Vagina (tissue), 2 donors: ENCODE measurements around the gene HDAC7. TPM values are rescaled to one million over a fixed set of nuclear protein-coding genes. Genes with fewer than 3 reads are reported as not detected.

Experiments used
- DNase-seq, 2 donors: peaks; one replicate each; pipeline ENCODE4 v3.0.0-alpha.2; 2017; ENCODE audit errors: extremely low spot score in 2 of 2
- H3K27ac ChIP-seq: fragments of 200-600 bp; sonication (generic); one replicate; pipeline ENCODE4 v1.5.1; 2019
- H3K27me3 ChIP-seq: fragments of 200-600 bp; sonication (generic); one replicate; pipeline ENCODE4 v1.5.1; 2019
- H3K36me3 ChIP-seq, 2 donors: fragments of 200-600 bp; sonication (generic); one replicate each; pipeline ENCODE4 v1.5.1; 2017 to 2019
- H3K4me1 ChIP-seq: fragments of 200-600 bp; sonication (generic); one replicate; pipeline ENCODE4 v1.5.1; 2019
- H3K4me3 ChIP-seq, 2 donors: fragments of 200-600 bp; sonication (generic); 1 replicate in 1 of 2; 2 replicates in 1 of 2; pipeline ENCODE4 v1.5.1; 2016 to 2019
- H3K9me3 ChIP-seq: fragments of 200-600 bp; sonication (generic); one replicate; pipeline ENCODE4 v1.5.1; 2019
- CTCF ChIP-seq, 3 experiments: fragments of 450-650 bp in 2 of 3; fragments of 200-600 bp in 1 of 3; sonication (generic) in 1 of 3; IDR thresholded peaks; one replicate each; pipeline ENCODE4 v1.5.1; 2017 to 2019; ENCODE audit warnings: antibody characterized with exemption in 3 of 3, mild to moderate bottlenecking in 2 of 3, moderate library complexity in 2 of 3
- POLR2A ChIP-seq, 2 donors: fragments of 450-650 bp; IDR thresholded peaks; one replicate each; pipeline ENCODE4 v1.6.1; 2017; ENCODE audit warnings: antibody characterized with exemption in 2 of 2, mild to moderate bottlenecking in 2 of 2, moderate library complexity in 2 of 2
- POLR2AphosphoS5 ChIP-seq, 2 donors: sonication (generic); formaldehyde crosslinking; IDR thresholded peaks; one replicate each; pipeline ENCODE4 v1.9.0; 2017; ENCODE audit warnings: antibody characterized with exemption in 2 of 2, mild to moderate bottlenecking in 2 of 2, low read depth in 1 of 2; ENCODE audit not compliant: insufficient read depth in 1 of 2
- intact Hi-C: fragments of 100-400 bp; cut with DNase I; formaldehyde crosslinking; loops from one replicate; pipeline ENCODE4 v1.15.1; 2023
- total RNA-seq: library from RNA; depleted of rRNA; stranded (reverse); fragments of >200 nt; gene quantifications from one replicate; pipeline ENCODE4 v1.2.3, GENCODE V29; 2016

Gene HDAC7
- total RNA-seq, 1 donor from 2014 or later, result 67.0 TPM

DNA sequence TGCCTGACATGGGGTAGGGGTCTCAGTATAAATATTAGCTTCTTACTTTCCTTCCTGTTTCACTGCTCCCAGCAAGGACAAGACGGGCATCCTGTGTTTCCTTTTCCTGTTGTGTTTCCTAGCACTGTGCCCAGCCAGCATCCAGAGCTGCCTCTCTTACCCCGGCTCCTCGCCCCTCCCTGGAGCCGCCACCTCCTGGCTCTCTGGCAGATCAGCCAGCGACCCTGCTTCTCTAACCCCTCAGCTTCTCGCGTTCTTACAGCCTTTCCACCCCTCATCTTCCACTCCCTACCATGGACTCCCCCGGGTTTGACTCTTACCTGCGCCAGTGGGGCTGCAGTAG lies 17.8 kb downstream of the HDAC7 start:
- Histone ChIP-seq H3K4me3 (no peak overlapping the region), H3K4me1 (peaks cover 81% of the 10 kb centered on the region)
- intact Hi-C loops, result loop anchor here (5.0 kb wide), 1 partner anchor 35 kb away; no protein-coding TSS in a partner anchor

DNA sequence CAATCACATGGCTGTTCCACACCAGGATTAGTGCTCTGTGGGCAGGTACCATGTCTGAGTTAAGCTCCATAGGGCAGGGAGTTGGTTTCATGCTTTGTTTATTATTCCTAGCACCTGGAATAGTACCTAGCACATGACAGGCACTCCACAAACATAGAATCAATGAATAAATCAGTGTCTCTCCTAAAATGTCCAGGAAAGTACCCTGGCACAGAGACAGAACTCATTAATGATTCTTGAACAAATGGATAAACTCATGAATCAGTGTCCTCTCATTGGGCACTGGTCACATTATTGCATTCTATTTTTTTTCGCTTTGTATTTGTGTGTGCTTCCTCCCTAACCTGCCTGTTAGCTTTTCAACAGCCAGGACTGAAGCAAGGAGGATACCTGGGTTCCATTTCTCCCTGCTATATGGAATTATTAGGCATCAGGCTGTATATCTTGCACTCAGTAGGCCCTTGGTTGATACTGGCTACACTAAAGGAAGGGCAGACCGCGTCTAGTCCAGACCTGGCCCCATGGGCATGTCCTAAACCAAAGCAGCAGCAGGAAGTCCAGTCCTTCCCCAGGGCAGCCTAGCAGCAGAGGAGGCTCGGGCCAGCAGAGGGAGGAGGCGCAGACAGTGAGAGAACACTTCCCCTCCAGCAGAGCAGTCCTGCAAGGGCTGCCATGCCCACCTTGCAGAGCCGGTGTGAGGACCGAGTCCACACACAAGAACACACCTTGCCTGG lies 18.4 kb downstream of the HDAC7 start:
- Histone ChIP-seq H3K9me3 (no peaks in the 10 kb centered on the region), H3K4me1 (peaks cover 75% of the 10 kb centered on the region), H3K27ac (peak overlapping the region; percentile 74), H3K36me3 (peaks cover 0 to 24% of the 10 kb centered on the region in 2 donors), H3K27me3 (no peaks in the 10 kb centered on the region), H3K4me3 (no peak overlapping the region)
- no peak for TF ChIP-seq POLR2A (IDR thresholded peaks at IDR 0.05)
- no peak for TF ChIP-seq POLR2AphosphoS5 (IDR thresholded peaks at IDR 0.05; ENCODE audit: insufficient read depth in 1 of 2, low read depth in 1 of 2)
- TF ChIP-seq CTCF (IDR thresholded peaks at IDR 0.05), result peak in 1 of 3 experiments; percentile 15
- no peak for DNase-seq
- intact Hi-C loops, result loop anchor here (5.0 kb wide), 1 partner anchor 36 kb away; no protein-coding TSS in a partner anchor

More for the DNA sequence above, 17.8 kb downstream of the HDAC7 start:
- no peaks in the 10 kb centered on the region for H3K27me3 ChIP-seq
- no peak for TF ChIP-seq POLR2A (IDR thresholded peaks at IDR 0.05)
- TF ChIP-seq POLR2AphosphoS5 (IDR thresholded peaks at IDR 0.05; ENCODE audit: insufficient read depth in 1 of 2, low read depth in 1 of 2), result no peak
- no peak for TF ChIP-seq CTCF (IDR thresholded peaks at IDR 0.05)
- peak overlapping the region; percentile 74 for H3K27ac ChIP-seq
- H3K36me3 ChIP-seq, result peaks cover 0 to 18% of the 10 kb centered on the region in 2 donors
- no peak for DNase-seq
- no peaks in the 10 kb centered on the region for H3K9me3 ChIP-seq

DNA sequence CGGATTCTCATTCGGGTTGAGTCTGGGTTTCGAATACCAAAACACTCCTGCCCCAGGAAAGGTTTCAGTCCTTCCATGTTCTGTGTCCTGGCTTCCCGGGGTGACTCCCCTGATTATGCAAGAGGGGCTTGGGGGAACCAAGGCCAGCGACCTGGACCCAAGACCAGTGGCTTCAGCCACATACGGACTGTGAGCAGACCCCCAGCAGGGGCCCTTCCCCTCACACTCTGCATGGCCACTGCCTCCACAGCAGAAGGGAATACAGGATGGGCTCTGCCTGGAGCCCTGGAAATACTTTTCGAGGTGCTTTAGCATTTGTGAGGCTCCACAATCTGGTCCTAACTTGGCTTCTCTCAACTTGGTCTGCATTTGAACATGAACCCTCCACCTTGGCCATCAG lies 19.1 kb downstream of the HDAC7 start:
- H3K9me3 ChIP-seq, result no peaks in the 10 kb centered on the region
- H3K27me3 ChIP-seq, result no peaks in the 10 kb centered on the region
- peaks cover 68% of the 10 kb centered on the region for H3K4me1 ChIP-seq
- no peak overlapping the region for H3K4me3 ChIP-seq
- H3K36me3 ChIP-seq, result peaks cover 0 to 31% of the 10 kb centered on the region in 2 donors
- DNase-seq, result no peak
- peak overlapping the region; percentile 31 for H3K27ac ChIP-seq
- TF ChIP-seq POLR2AphosphoS5 (IDR thresholded peaks at IDR 0.05; ENCODE audit: insufficient read depth in 1 of 2, low read depth in 1 of 2), result no peak
- no peak for TF ChIP-seq POLR2A (IDR thresholded peaks at IDR 0.05)
- TF ChIP-seq CTCF (IDR thresholded peaks at IDR 0.05), result no peak
- intact Hi-C loops, result loop anchor here (5.0 kb wide), 1 partner anchor 37 kb away; no protein-coding TSS in a partner anchor

DNA sequence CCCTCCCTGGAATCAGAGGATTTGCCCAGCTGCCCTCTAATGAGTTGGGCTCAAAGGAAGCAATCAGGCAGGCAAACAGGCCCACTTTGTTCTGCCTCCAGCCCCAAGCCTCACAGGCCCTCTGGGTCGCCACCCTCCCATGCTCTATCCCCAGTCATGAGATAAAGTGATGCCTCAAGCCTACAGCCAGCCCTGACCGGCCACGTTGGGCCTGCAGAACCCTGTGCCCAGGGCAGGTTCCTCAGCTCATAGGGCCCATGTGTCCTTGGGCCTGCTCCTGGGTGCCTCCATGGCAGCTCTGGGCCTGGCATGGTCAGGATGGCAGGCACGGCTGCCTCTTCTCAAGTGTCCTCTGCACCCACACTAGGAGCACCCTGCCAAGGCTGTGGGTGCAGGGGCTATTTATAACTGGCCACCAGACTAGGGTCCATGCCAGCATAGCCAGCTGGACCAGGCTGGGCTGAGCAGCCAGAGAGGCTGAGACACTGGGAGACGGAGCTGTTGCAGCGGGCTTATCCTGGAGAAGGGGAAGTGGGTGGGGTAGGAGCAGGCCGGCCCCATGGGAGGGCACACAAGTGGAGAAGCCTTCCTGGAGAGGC lies 20.2 kb downstream of the HDAC7 start:
- Histone ChIP-seq H3K27ac (peak overlapping the region; percentile 31), H3K4me1 (peaks cover 57% of the 10 kb centered on the region), H3K9me3 (no peaks in the 10 kb centered on the region), H3K36me3 (peaks cover 0 to 42% of the 10 kb centered on the region in 2 donors), H3K4me3 (no peak overlapping the region), H3K27me3 (no peaks in the 10 kb centered on the region)
- intact Hi-C loops, result no loop called here
- DNase-seq, result no peak
- TF ChIP-seq CTCF (IDR thresholded peaks at IDR 0.05), result no peak
- no peak for TF ChIP-seq POLR2AphosphoS5 (IDR thresholded peaks at IDR 0.05; ENCODE audit: insufficient read depth in 1 of 2, low read depth in 1 of 2)
- TF ChIP-seq POLR2A (IDR thresholded peaks at IDR 0.05), result no peak
